ENCODE results near the gene NEU1. TPM values are rescaled to one million over a fixed set of nuclear protein-coding genes. Genes with fewer than 3 reads are reported as not detected.

NEU1 gene
- total RNA-seq, 1 experiment from 2014 or later, result 56.2 TPM

DNA sequence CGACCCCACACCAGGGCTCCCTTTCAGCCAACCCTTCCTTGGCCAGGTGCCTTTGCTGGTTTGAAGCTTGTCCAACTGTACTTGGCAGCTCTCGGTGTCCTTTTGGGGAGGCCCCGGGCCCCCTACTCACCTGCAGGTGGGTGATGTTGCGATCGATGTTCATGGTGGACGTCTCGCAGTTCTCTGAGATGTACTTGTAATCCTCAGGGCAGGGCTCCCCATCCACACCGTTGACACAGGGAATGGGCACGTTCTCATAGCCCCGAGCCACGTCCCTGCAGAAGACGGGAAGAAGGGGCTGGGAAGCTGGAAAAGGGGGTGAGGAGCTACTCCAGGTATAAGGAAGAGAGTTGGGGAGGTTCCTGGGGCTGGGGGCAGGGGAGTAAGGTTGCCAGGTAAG, 21.1 kb upstream of the NEU1 start:
- Histone ChIP-seq H3K4me3 (ENCODE audit: insufficient read depth, low read depth, low read length) (no peak overlapping the region), H3K27me3 (ENCODE audit: control insufficient read depth, insufficient read depth, low read length) (no peaks in the 10 kb centered on the region), H3K36me3 (replicated peaks; ENCODE audit: control insufficient read depth, insufficient read depth, low read length) (peaks cover 65% of the 10 kb centered on the region)
- peak; percentile 35 for DNase-seq

DNA sequence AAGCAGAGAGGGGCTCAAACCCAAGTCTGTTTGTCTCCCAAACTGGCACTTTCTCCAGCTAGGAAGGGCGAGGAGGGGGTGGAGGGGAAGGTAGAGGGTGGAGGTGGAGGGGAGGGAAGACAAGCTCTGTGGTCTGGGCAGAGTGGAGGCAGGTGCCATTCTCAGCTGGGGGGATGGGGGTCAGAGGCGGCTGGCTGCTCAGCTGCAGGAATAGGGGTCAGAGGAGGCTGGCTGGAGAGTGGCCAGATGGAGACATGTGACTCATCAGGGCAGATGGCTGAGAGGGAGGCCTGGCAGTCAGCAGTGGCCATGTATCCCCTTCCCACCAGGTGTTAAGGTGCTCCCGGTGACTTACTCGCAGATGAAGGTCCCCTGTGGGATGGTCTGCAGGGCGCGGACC, 19.7 kb upstream of the NEU1 start:
- Histone ChIP-seq H3K36me3 (replicated peaks; ENCODE audit: control insufficient read depth, insufficient read depth, low read length) (peaks cover 52% of the 10 kb centered on the region), H3K4me3 (ENCODE audit: insufficient read depth, low read depth, low read length) (no peak overlapping the region), H3K27me3 (ENCODE audit: control insufficient read depth, insufficient read depth, low read length) (no peaks in the 10 kb centered on the region)
- DNase-seq, result peak; percentile 36

DNA sequence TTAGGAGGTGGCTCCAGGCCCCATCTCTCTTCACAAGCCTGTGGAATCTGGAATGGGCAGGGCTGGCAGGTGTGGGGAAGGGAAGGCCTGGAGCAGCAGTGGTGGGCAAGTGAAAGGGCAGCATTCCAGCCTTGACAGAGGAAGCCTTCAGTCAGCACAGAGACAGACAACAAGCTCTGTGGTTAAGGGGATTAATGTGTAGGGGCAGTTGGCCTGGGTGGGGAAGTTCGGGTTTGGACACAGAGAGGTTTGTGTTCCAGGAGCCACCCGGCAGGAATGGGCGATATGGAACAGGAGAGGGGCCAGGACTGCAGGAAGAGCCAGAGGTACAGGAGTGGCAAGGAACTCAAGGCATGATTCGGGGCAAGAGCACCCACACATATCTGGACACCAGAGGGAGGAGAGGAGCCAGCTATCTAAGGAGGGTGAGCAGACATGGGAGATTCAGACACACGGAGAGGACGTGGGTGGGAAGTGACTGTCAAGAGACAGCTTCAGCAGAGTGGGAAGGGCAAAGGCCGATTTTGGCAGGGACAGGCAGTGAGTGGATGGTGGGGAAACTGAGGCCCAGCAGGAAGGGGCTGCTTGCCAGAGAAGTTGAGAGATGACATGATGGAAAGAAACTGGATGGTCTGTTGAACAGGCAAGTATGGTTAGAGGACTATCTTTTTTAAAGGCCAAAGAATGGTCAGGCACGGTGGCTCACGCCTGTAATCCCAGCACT, 18.7 kb upstream of the NEU1 start:
- Histone ChIP-seq H3K27me3 (ENCODE audit: control insufficient read depth, insufficient read depth, low read length) (no peaks in the 10 kb centered on the region), H3K4me3 (ENCODE audit: insufficient read depth, low read depth, low read length) (no peak overlapping the region), H3K36me3 (replicated peaks; ENCODE audit: control insufficient read depth, insufficient read depth, low read length) (peaks cover 44% of the 10 kb centered on the region)
- no peak for DNase-seq

DNA sequence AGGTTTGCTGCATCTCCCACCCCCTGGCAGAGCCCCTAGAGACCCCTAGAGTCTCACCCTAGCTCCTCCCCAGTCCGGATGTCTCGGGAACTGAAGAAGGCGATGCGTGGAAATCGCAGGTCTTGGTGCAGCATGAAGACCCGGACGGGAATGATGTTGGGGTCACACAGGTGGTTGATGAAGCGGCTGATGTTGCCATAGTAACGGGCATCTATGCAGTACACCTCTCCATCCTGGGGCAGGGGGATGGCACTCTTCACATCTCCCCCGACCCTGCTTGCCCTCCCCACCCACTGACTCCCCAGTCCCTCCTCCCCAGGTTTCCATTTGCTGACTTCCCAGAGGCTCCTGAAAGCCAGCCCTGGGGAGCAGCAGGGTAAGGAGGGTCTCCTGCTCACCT, 18.0 kb upstream of the NEU1 start:
- peak; percentile 38 for DNase-seq

GRCh38 chr6:31879901-31880300, 17.3 kb upstream of the NEU1 start:
- H3K36me3 ChIP-seq (replicated peaks; ENCODE audit: control insufficient read depth, insufficient read depth, low read length), result peaks cover 36% of the 10 kb centered on the region
- H3K4me3 ChIP-seq (ENCODE audit: insufficient read depth, low read depth, low read length), result no peak overlapping the region
- H3K27me3 ChIP-seq (ENCODE audit: control insufficient read depth, insufficient read depth, low read length), result no peaks in the 10 kb centered on the region
- DNase-seq, result peak; percentile 48

More for the DNA sequence above, 18.0 kb upstream of the NEU1 start:
- no peaks in the 10 kb centered on the region for H3K27me3 ChIP-seq (ENCODE audit: control insufficient read depth, insufficient read depth, low read length)
- no peak overlapping the region for H3K4me3 ChIP-seq (ENCODE audit: insufficient read depth, low read depth, low read length)
- peaks cover 41% of the 10 kb centered on the region for H3K36me3 ChIP-seq (replicated peaks; ENCODE audit: control insufficient read depth, insufficient read depth, low read length)

- Histone ChIP-seq H3K27me3 (ENCODE audit: control insufficient read depth, insufficient read depth, low read length) (no peaks in the 10 kb centered on the region), H3K4me3 (ENCODE audit: insufficient read depth, low read depth, low read length) (no peak overlapping the region), H3K36me3 (replicated peaks; ENCODE audit: control insufficient read depth, insufficient read depth, low read length) (peaks cover 30% of the 10 kb centered on the region)
- DNase-seq, result no peak
These were observed 16.5 kb upstream of the NEU1 start for GRCh38 chr6:31879143-31879542.

GRCh38 chr6:31878726-31879125, 16.1 kb upstream of the NEU1 start, which contains the start of gene SLC44A4:
TSS of gene SLC44A4 (minus strand) at chr6:31878997. CDS start at chr6:31878980, 17 bp downstream.
- peaks cover 29% of the 10 kb centered on the region for H3K36me3 ChIP-seq (replicated peaks; ENCODE audit: control insufficient read depth, insufficient read depth, low read length)
- H3K27me3 ChIP-seq (ENCODE audit: control insufficient read depth, insufficient read depth, low read length), result no peaks in the 10 kb centered on the region
- peak; percentile 93 for DNase-seq
- H3K4me3 ChIP-seq (ENCODE audit: insufficient read depth, low read depth, low read length), result no peak within 1 kb of the TSS

- no peak for DNase-seq
- Histone ChIP-seq H3K27me3 (ENCODE audit: control insufficient read depth, insufficient read depth, low read length) (no peaks in the 10 kb centered on the region), H3K36me3 (replicated peaks; ENCODE audit: control insufficient read depth, insufficient read depth, low read length) (peaks cover 24% of the 10 kb centered on the region), H3K4me3 (ENCODE audit: insufficient read depth, low read depth, low read length) (no peak overlapping the region)
These were observed 15.6 kb upstream of the NEU1 start for GRCh38 chr6:31878222-31878621.

DNA sequence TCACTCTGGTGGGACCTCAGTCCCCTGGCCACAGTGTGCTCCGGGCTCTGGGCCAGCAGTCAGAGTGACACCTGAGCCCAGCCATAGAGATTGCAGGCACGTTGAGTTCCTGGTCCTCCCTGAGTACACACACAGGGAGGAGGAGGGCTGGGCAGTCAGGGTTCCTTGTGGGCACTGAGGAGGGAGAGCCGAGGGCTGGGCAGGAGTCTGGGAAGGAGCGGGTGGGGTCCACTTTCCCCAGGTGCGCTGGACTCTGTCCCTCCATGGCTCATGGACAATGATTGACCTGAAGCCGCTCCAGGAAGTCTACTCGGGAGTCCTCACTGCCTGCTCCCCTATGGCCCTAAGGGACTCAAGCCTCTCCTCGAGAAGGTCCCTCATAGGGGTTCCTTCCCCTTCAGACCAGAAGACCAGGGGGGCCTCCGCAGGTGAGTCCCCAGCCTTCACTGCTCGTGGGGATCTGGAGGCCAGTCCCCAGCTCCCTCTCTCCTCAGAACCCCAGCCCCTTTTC, 15.1 kb upstream of the NEU1 start:
- peaks cover 19% of the 10 kb centered on the region for H3K36me3 ChIP-seq (replicated peaks; ENCODE audit: control insufficient read depth, insufficient read depth, low read length)
- no peak overlapping the region for H3K4me3 ChIP-seq (ENCODE audit: insufficient read depth, low read depth, low read length)
- H3K27me3 ChIP-seq (ENCODE audit: control insufficient read depth, insufficient read depth, low read length), result no peaks in the 10 kb centered on the region
- DNase-seq, result no peak

DNA sequence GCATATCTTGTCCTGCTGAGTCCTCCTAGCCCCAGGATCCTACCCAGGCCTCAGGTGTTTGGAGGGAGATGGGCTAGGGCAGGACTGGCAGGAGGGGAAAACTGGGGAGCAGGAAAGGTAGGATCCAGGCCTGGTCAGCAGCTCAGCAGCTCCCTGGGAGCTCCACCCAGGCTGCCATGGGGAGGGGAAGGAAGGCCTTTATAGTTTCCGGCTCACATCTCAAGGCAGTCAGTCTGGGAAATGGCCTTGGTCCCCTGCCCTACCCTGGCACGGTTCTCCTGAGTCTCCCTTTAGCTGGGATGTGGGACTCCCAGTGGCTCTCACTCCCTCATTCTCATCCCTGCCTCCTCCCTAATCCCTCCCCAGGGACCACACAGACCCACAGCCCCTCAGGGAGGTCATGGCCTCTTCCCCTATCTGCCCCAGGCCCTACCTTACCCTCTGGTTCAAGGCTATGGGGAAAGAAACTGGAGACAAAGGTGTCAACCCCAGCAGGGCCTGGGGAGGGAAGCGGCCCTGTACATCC, 14.6 kb upstream of the NEU1 start:
- Histone ChIP-seq H3K36me3 (replicated peaks; ENCODE audit: control insufficient read depth, insufficient read depth, low read length) (peaks cover 15% of the 10 kb centered on the region), H3K27me3 (ENCODE audit: control insufficient read depth, insufficient read depth, low read length) (no peaks in the 10 kb centered on the region), H3K4me3 (ENCODE audit: insufficient read depth, low read depth, low read length) (no peak overlapping the region)
- no peak for DNase-seq

DNA sequence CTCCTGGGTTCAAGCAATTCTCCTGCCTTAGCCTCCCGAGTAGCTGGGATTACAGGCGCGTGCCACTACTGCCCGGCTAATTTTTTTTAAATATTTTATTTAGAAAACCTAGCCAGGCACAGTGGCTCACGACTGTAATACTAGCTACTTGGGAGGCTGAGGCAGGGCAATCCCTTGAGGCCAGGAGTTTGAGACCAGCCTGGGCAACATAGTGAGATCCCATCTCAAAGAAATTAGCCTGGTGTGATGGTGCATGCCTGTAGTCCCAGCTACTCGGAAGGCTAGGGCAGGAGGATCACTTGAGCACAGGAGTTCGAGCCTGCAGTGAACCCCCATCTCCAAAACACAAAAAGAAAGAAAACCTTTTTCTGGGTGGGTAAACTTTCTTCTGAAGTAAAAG, 13.7 kb upstream of the NEU1 start:
- H3K4me3 ChIP-seq (ENCODE audit: insufficient read depth, low read depth, low read length), result no peak overlapping the region
- no peak for DNase-seq
- H3K27me3 ChIP-seq (ENCODE audit: control insufficient read depth, insufficient read depth, low read length), result no peaks in the 10 kb centered on the region

GRCh38 chr6:31875877-31876276, 13.3 kb upstream of the NEU1 start:
- Histone ChIP-seq H3K4me3 (ENCODE audit: insufficient read depth, low read depth, low read length) (no peak overlapping the region), H3K36me3 (replicated peaks; ENCODE audit: control insufficient read depth, insufficient read depth, low read length) (peaks cover 7% of the 10 kb centered on the region), H3K27me3 (ENCODE audit: control insufficient read depth, insufficient read depth, low read length) (no peaks in the 10 kb centered on the region)
- no peak for DNase-seq

More for the DNA sequence above, 13.7 kb upstream of the NEU1 start:
- H3K36me3 ChIP-seq (replicated peaks; ENCODE audit: control insufficient read depth, insufficient read depth, low read length), result peaks cover 10% of the 10 kb centered on the region

GRCh38 chr6:31874836-31875572, 12.4 kb upstream of the NEU1 start:
- peaks cover 2% of the 10 kb centered on the region; the same call in 1 of the 2 replicates for H3K36me3 ChIP-seq (replicated peaks; ENCODE audit: control insufficient read depth, insufficient read depth, low read length)
- H3K27me3 ChIP-seq (ENCODE audit: control insufficient read depth, insufficient read depth, low read length), result no peaks in the 10 kb centered on the region
- no peak for DNase-seq
- H3K4me3 ChIP-seq (ENCODE audit: insufficient read depth, low read depth, low read length), result no peak overlapping the region

- H3K27me3 ChIP-seq (ENCODE audit: control insufficient read depth, insufficient read depth, low read length), result no peaks in the 10 kb centered on the region
- no peak overlapping the region for H3K4me3 ChIP-seq (ENCODE audit: insufficient read depth, low read depth, low read length)
- no peak for DNase-seq
- no peaks in the 10 kb centered on the region for H3K36me3 ChIP-seq (replicated peaks; ENCODE audit: control insufficient read depth, insufficient read depth, low read length)
These were observed 11.6 kb upstream of the NEU1 start for GRCh38 chr6:31874084-31874670.

Data from H7 (cell line).